Prostate gland (tissue), 2 donors: ENCODE results near the gene ARHGAP40.

Source experiments
- CTCF ChIP-seq, 4 experiments: fragments of 200-600 bp in 2 of 4; fragments of 450-650 bp in 2 of 4; sonication (generic) in 2 of 4; IDR thresholded peaks; 1 replicate in 3 of 4; 2 replicates in 1 of 4; pipeline ENCODE4 v1.5.1; 2016 to 2019; ENCODE audit warnings: antibody characterized with exemption in 4 of 4, mild to moderate bottlenecking in 2 of 4, moderate library complexity in 2 of 4
- POLR2A ChIP-seq: fragments of 450-650 bp; IDR thresholded peaks from one replicate; pipeline ENCODE4 v1.6.1; 2016; ENCODE audit warnings: antibody characterized with exemption, mild to moderate bottlenecking
- POLR2AphosphoS5 ChIP-seq: sonication (generic); formaldehyde crosslinking; IDR thresholded peaks from one replicate; pipeline ENCODE4 v1.6.1; 2017; ENCODE audit warnings: antibody characterized with exemption

GRCh38 chr20:38645351-38645750 is 43.7 kb downstream of the ARHGAP40 start:
- TF ChIP-seq POLR2A (no peak), CTCF (IDR thresholded peaks at IDR 0.05) (no peak), POLR2AphosphoS5 (no peak)
